CD4-positive, alpha-beta T cell (primary cell): ENCODE data around the gene LBHD1. TPM values are rescaled to one million over a fixed set of nuclear protein-coding genes. Genes with fewer than 3 reads are reported as not detected.

Experiments used
- ATAC-seq: fragments of 200-7000 bp; cut with Tn5 transposase; one replicate; pipeline ENCODE4 v1.10.0; 2022; ENCODE audit warnings: mild to moderate bottlenecking; ENCODE audit not compliant: poor library complexity
- CTCF ChIA-PET: fragments of 350-600 bp; sonication (Branson Sonifier 250); formaldehyde crosslinking; loops from one replicate; lab custom pipeline; 2021; ENCODE audit warnings: antibody characterized with exemption, inconsistent platforms; lab: Charles Lee
- POLR2A ChIA-PET: fragments of 350-600 bp; sonication (Branson Sonifier 250); formaldehyde crosslinking; loops from one replicate; lab custom pipeline; 2021; ENCODE audit warnings: antibody characterized with exemption, inconsistent platforms; lab: Charles Lee
- DNase-seq, 14 experiments: peaks; one replicate each; pipeline ENCODE4 v3.0.0-alpha.2; 2013 to 2020; ENCODE audit warnings: mixed read lengths in 2 of 14
- H3K27ac ChIP-seq, 2 donors: one replicate each; pipeline versions ENCODE4 v1.5.1 to v1.7.0; 2013; ENCODE audit warnings: low read length in 2 of 2, low read depth in 1 of 2, mild to moderate bottlenecking in 1 of 2
- H3K27me3 ChIP-seq, 2 experiments: 1 replicate in 1 of 2; 2 replicates in 1 of 2; pipeline versions ENCODE4 v1.6.1 to v1.7.0; 2013; ENCODE audit warnings: low read length in 2 of 2, control low read depth in 1 of 2, mild to moderate bottlenecking in 1 of 2, moderate library complexity in 1 of 2; ENCODE audit not compliant: insufficient read depth in 2 of 2, control insufficient read depth in 1 of 2
- H3K36me3 ChIP-seq: one replicate; pipeline ENCODE4 v1.6.1; 2013; ENCODE audit warnings: low read length, control low read depth; ENCODE audit not compliant: insufficient read depth
- H3K4me1 ChIP-seq: one replicate; pipeline ENCODE4 v1.6.1; 2013; ENCODE audit warnings: low read length, control low read depth; ENCODE audit not compliant: insufficient read depth
- H3K4me3 ChIP-seq: one replicate; pipeline ENCODE4 v1.5.1; 2013; ENCODE audit warnings: mild to moderate bottlenecking, low read length, moderate library complexity
- H3K9me3 ChIP-seq, 2 experiments: 1 replicate in 1 of 2; 2 replicates in 1 of 2; pipeline versions ENCODE4 v1.6.1 to v1.7.0; 2013; ENCODE audit warnings: low read length in 2 of 2, mild to moderate bottlenecking in 2 of 2, control low read depth in 1 of 2, moderate library complexity in 1 of 2; ENCODE audit not compliant: control insufficient read depth in 1 of 2, insufficient read depth in 1 of 2
- H3K27ac Mint-ChIP-seq: one replicate; pipeline ENCODE4 v1.8.0; 2020; ENCODE audit warnings: mixed read lengths
- H3K27me3 Mint-ChIP-seq: one replicate; pipeline ENCODE4 v1.8.0; 2021; ENCODE audit warnings: mixed read lengths
- H3K36me3 Mint-ChIP-seq: one replicate; pipeline ENCODE4 v1.8.0; 2021; ENCODE audit warnings: low read depth, mixed read lengths
- H3K4me1 Mint-ChIP-seq: one replicate; pipeline ENCODE4 v1.8.0; 2021; ENCODE audit warnings: low read depth, mixed read lengths
- H3K4me3 Mint-ChIP-seq: one replicate; pipeline ENCODE4 v1.8.0; 2020; ENCODE audit warnings: mild to moderate bottlenecking, mixed read lengths
- H3K9me3 Mint-ChIP-seq: one replicate; pipeline ENCODE4 v1.8.0; 2020; ENCODE audit warnings: mixed read lengths
- intact Hi-C, 2 experiments: fragments of 100-400 bp; cut with DNase I in 1 of 2; cut with micrococcal nuclease in 1 of 2; formaldehyde crosslinking; loops; one replicate each; pipeline versions ENCODE4 v1.15.1 to v1.9.0; 2023 to 2025; cut with DNase I, micrococcal nuclease
- total RNA-seq, 174 experiments: library from RNA in 2 of 174; stranded (reverse) in 2 of 174; gene quantifications; one replicate each; pipeline ENCODE4 v1.2.3 and lab custom pipeline; 2021 to 2026
- TF ChIP-seq, protein P1 (sequence below): fragments of 200-600 bp; IDR thresholded peaks from one replicate; pipeline ENCODE4 v1.8.0; 2022; ENCODE audit warnings: antibody characterized with exemption, mild to moderate bottlenecking

LBHD1 gene
- total RNA-seq, 2 experiments from 2014 or later, result 10.4 to 10.5 TPM

DNA sequence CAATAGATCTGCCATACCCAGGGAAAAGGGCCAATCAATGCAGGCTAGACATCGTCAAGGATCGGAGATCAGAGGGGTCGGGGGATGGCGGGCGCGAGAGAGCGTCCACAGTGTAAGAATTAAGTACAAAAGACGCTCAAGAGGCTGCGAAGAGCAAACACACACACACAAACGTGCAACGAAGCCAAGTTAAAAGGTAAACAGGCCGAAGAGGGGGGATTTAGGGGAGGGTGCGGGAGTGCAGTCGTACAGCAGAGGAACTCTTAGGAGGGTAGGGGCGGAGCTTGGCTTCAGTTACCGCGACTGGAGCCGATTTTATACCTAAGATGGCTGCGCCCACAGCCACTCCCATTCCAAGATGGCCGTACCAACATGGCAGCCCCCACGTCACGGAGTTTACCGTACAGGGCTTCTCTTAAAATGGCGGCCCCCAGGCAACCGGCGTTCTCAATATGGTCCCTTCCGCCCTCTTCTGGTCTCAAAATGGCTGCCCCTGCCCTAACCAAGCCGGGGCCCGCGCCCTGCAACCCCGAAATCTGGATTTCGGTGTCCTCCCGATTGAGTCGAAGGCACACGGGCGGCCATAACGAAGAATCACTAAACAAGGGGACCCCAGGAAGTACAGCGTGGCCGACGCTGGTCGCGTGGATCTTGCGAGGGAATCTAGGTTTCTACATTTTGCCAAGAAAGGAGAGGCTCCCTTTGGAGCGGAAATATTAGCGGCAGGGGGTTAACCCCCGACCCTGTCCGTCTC is 37.4 kb upstream of the LBHD1 start:
- Histone ChIP-seq H3K4me1 (peaks cover 57% of the 10 kb centered on the region), H3K27me3 (no peaks in the 10 kb centered on the region), H3K27ac (peak overlapping the region; percentile 94 to 95), H3K9me3 (no peaks in the 10 kb centered on the region), H3K4me3 (peak overlapping the region; percentile 85), H3K36me3 (peaks cover 35% of the 10 kb centered on the region)
- Mint-ChIP-seq H3K9me3 (no peaks in the 10 kb centered on the region), H3K36me3 (peaks cover 52% of the 10 kb centered on the region), H3K27me3 (no peaks in the 10 kb centered on the region), H3K27ac (peak overlapping the region; percentile 92), H3K4me1 (peaks cover 57% of the 10 kb centered on the region), H3K4me3 (peak overlapping the region; percentile 88)
- ChIA-PET CTCF (interaction anchor here (0.7 to 1.5 kb wide), 7 partner anchors 18 to 285 kb away, joined by 3 to 7 read pairs (median 4); partner anchors contain the start of genes HNRNPUL2, SLC3A2, TMEM179B and TTC9C), POLR2A (interaction anchor here (0.7 to 9.9 kb wide), 34 partner anchors 8 to 399 kb away, joined by 3 to 165 read pairs (median 6); partner anchors contain the start of genes B3GAT3, C11orf98, CSKMT and EEF1G)
- ATAC-seq, result peak; percentile 80
- DNase-seq, result peak; percentile 93 to 99 (median 96)
- TF ChIP-seq, protein P1, sequence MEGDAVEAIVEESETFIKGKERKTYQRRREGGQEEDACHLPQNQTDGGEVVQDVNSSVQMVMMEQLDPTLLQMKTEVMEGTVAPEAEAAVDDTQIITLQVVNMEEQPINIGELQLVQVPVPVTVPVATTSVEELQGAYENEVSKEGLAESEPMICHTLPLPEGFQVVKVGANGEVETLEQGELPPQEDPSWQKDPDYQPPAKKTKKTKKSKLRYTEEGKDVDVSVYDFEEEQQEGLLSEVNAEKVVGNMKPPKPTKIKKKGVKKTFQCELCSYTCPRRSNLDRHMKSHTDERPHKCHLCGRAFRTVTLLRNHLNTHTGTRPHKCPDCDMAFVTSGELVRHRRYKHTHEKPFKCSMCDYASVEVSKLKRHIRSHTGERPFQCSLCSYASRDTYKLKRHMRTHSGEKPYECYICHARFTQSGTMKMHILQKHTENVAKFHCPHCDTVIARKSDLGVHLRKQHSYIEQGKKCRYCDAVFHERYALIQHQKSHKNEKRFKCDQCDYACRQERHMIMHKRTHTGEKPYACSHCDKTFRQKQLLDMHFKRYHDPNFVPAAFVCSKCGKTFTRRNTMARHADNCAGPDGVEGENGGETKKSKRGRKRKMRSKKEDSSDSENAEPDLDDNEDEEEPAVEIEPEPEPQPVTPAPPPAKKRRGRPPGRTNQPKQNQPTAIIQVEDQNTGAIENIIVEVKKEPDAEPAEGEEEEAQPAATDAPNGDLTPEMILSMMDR, result no peak
- intact Hi-C loops, result loop anchor here (1.0 to 5.0 kb wide), 6 partner anchors 18 to 148 kb away; partner anchors contain the start of genes LBHD1 (in 2 of the 2), UQCC3 (in 2 of the 2), GANAB (in 1 of the 2) and HNRNPUL2 (in 1 of the 2)

DNA sequence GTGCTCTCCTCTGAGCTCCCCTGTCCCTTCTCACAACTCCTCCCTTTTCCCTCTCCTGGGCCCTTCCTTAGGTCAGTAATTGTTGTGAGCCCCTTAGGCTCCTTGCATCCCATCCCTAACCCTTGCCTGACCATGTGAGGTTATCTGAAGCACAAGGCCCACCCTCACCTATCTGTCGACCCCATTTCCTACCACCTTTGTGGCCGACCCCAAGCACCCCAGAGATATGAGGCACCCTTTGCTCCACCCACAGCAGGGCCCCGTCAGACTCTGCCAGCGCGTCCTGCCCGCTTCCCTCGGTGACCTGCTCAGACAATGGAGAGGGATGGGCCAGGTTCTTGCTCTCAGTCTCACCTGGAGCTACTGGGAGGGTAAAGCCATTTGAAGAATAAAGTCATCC is 36.7 kb upstream of the LBHD1 start:
- TF ChIP-seq, protein P1, result no peak
- Histone ChIP-seq H3K4me1 (peaks cover 57% of the 10 kb centered on the region), H3K36me3 (peaks cover 30% of the 10 kb centered on the region), H3K27me3 (no peaks in the 10 kb centered on the region), H3K9me3 (no peaks in the 10 kb centered on the region), H3K4me3 (peak overlapping the region; percentile 85), H3K27ac (peak overlapping the region; percentile 85 to 94)
- H3K4me3 Mint-ChIP-seq, result peak overlapping the region; percentile 88
- ChIA-PET POLR2A (interaction anchor here (0.7 to 9.9 kb wide), 33 partner anchors 8 to 398 kb away, joined by 3 to 165 read pairs (median 7); partner anchors contain the start of genes B3GAT3, C11orf98, CSKMT and EEF1G), CTCF (interaction anchor here (0.7 to 1.5 kb wide), 6 partner anchors 19 to 284 kb away, joined by 3 to 7 read pairs (median 4); partner anchors contain the start of genes SLC3A2, TMEM179B, TTC9C and TUT1)
- peaks cover 57% of the 10 kb centered on the region for H3K4me1 Mint-ChIP-seq
- no peaks in the 10 kb centered on the region for H3K9me3 Mint-ChIP-seq
- no peaks in the 10 kb centered on the region for H3K27me3 Mint-ChIP-seq
- peaks cover 46% of the 10 kb centered on the region for H3K36me3 Mint-ChIP-seq
- DNase-seq (peak in 12 of 14 experiments; percentile 20 to 75 (median 52)), ATAC-seq (peak; percentile 34)
- intact Hi-C loops, result loop anchor here (1.0 to 5.0 kb wide), 6 partner anchors 19 to 149 kb away; partner anchors contain the start of genes LBHD1 (in 2 of the 2), UQCC3 (in 2 of the 2), GANAB (in 1 of the 2) and HNRNPUL2 (in 1 of the 2)
- H3K27ac Mint-ChIP-seq, result peak overlapping the region; percentile 92

- peak overlapping the region; percentile 92 for H3K27ac Mint-ChIP-seq
- Histone ChIP-seq H3K27me3 (no peaks in the 10 kb centered on the region), H3K27ac (peak overlapping the region; percentile 85 to 94), H3K4me3 (peak overlapping the region; percentile 85), H3K9me3 (no peaks in the 10 kb centered on the region), H3K4me1 (peaks cover 54% of the 10 kb centered on the region), H3K36me3 (peaks cover 26% of the 10 kb centered on the region)
- H3K4me1 Mint-ChIP-seq, result peaks cover 55% of the 10 kb centered on the region
- H3K9me3 Mint-ChIP-seq, result no peaks in the 10 kb centered on the region
- CTCF ChIA-PET, result interaction anchor here (1.1 to 1.5 kb wide), 3 partner anchors 28 to 284 kb away, joined by 3 to 7 read pairs (median 6); partner anchors contain the start of gene TMEM179B
- no peaks in the 10 kb centered on the region for H3K27me3 Mint-ChIP-seq
- peak overlapping the region; percentile 88 for H3K4me3 Mint-ChIP-seq
- TF ChIP-seq, protein P1, result no peak
- ATAC-seq (no peak), DNase-seq (peak in 3 of 14 experiments; percentile 8 to 45 (median 19))
- POLR2A ChIA-PET, result interaction anchor here (0.7 to 9.9 kb wide), 26 partner anchors 12 to 173 kb away, joined by 3 to 165 read pairs (median 13); partner anchors contain the start of genes B3GAT3, C11orf98, CSKMT and EEF1G
- peaks cover 42% of the 10 kb centered on the region for H3K36me3 Mint-ChIP-seq
- intact Hi-C loops, result loop anchor here (2.0 to 5.0 kb wide), 4 partner anchors 36 to 149 kb away; partner anchors contain the start of genes LBHD1 (in 2 of the 2), UQCC3 (in 2 of the 2), GANAB (in 1 of the 2) and TUT1 (in 1 of the 2)
Measured at GRCh38 chr11:62708392-62708791, 36.3 kb upstream of the LBHD1 start.
